Right ventricle myocardium superior (tissue), 1 donor: Measurements from ENCODE around the gene ELN. TPM values are rescaled to one million over a fixed set of nuclear protein-coding genes. Genes with fewer than 3 reads are reported as not detected.

Source experiments
- ATAC-seq: fragments of 200-7000 bp; cut with Tn5 transposase; one replicate; pipeline ENCODE4 v1.9.1; 2020; ENCODE audit warnings: mild to moderate bottlenecking; ENCODE audit not compliant: poor library complexity
- DNase-seq: peaks from one replicate; pipeline ENCODE4 v3.0.0-alpha.2; 2020
- intact Hi-C: fragments of 100-400 bp; cut with DNase I; formaldehyde crosslinking; loops from one replicate; pipeline ENCODE4 v1.11.2; 2022
- total RNA-seq: library from RNA; stranded (reverse); fragmentation: NEBNext Ultra II Directional; extraction: Animal tissue kit (Norgen Biotek cat#: 25700); gene quantifications from one replicate; pipeline ENCODE4 v1.2.1, GENCODE V29; 2021
- donor health status: DM: no; HTN: yes; CAD: no; lungs with severe emphysema.

Gene ELN
- total RNA-seq, 1 donor from 2014 or later: 33.2 TPM

DNA sequence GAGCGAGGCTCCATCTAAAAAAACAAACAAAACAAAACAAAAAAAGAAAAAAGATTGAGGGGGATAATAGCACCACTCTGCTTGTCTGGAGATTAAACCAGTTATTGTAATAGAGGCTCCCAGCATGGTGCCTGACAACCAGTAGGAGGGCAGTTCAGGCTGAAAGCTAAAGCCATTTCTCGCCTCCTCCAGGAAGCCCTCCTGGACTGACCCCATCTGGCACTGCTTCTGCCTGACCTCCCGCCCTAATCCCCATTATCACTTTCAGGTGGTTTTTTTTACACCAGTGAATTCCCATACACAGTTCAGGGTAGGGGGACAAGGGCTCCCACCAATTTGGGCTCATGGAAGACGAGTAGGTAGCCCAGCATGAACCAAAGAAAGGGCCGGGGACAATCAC lies 8.8 kb upstream of the ELN start:
- intact Hi-C loops: no loop called here
- DNase-seq (no peak), ATAC-seq (no peak)

DNA sequence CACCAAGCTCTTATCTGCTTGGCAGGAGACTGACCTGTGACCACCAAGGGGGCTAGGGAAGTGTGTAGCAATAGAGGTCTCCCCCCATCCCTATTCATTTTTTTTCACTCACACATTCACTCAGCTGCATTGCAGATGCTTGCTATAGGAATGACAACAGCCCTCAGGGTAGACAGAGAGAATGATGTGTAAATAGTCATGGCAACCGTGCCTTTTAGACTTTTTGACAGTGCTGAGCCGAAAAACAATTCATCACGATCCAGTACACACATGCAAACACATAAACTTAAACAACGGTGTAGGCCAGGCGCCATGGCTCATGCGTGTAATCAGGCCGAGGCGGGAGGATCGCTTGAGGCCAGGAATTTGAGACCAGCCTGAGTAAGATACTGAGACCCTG lies 7.6 kb upstream of the ELN start:
- no peak for DNase-seq
- intact Hi-C loops: loop anchor here (10.0 kb wide), 1 partner anchor 126 kb away; no protein-coding TSS in a partner anchor
- ATAC-seq: no peak

DNA sequence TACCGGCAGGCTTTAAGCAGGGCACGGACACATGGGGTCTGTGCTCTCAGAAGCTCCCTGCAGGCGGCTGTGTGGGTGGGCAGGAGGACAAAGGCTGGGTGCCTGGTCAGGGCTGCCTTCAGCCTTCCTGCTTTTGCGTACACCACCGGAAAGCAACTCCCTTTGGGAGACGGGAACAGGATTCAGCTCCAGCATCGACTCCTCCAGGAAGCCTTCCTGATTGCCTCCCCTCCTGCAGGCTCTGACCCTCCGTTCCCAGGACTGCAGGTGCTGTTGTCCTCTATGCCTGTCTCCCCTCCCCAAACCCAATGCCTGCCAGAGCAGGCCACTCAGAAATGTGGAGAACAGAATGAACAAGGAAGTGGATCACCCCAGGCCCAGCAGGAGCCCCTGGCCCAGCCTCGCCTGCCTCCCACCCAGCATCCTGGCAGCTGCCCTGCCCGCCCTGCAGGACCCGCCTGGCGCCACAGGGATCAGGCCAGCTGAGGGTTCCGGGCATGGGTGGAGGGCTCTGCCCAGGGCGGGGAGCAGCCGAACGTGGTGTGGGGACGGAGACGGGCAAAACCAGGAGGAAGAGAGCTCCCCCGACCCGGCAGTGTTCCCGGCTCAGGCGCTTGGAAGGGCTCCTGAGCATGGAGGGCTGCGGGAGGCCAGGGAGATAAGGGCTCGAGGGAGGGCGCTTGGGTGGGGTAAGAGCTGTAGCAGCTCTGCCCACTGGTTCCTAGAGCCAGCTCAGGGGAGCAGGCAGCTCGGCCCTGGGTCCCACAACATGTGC lies 6.2 kb upstream of the ELN start:
- intact Hi-C loops: loop anchor here (10.0 kb wide), 1 partner anchor 127 kb away; no protein-coding TSS in a partner anchor
- ATAC-seq (no peak), DNase-seq (no peak)

DNA sequence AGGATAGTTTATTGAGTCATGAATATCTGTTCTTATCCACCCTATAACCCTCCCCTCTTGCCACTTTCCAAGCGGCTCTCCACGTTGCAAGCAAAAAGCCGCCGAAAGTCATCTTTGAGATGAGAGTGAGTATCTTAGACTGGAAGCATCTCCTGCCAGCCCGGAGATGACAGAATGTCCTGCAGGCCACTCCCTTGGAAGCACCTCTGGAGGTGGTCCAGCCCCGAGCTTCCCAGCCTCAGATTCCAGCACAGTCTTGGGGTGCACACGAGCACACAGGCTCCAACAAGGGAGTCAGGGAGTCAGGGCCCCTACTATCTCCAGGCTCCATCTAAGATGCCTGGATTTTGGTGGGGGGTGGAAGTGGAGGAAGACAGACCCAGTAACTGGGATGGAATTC lies 5.5 kb upstream of the ELN start:
- DNase-seq: no peak
- intact Hi-C loops: loop anchor here (10.0 kb wide), 1 partner anchor 128 kb away; no protein-coding TSS in a partner anchor
- no peak for ATAC-seq

DNA sequence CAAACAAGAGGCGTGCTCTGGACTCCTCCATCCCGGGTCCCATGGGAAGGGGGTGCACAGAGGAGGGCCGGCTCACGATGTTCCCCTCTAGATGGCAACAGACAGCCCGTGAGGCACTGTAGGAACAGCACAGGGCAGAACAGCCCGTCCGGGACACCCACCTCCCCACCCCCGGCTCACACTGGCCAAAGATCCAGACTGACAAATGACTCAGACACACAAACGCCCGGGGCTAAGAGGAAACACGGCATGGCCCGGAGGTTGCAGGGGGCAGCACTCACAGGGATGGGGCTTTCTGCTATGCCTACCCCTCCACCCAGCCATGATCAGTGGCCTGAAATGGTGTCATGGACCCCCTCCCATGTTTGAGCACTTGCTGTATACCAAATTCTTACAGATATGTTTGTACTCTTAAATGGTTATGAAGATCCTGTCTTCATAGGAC lies 4.9 kb upstream of the ELN start:
- ATAC-seq (peak; percentile 20), DNase-seq (peak; percentile 70)
- intact Hi-C loops: loop anchor here (10.0 kb wide), 1 partner anchor 128 kb away; no protein-coding TSS in a partner anchor

DNA sequence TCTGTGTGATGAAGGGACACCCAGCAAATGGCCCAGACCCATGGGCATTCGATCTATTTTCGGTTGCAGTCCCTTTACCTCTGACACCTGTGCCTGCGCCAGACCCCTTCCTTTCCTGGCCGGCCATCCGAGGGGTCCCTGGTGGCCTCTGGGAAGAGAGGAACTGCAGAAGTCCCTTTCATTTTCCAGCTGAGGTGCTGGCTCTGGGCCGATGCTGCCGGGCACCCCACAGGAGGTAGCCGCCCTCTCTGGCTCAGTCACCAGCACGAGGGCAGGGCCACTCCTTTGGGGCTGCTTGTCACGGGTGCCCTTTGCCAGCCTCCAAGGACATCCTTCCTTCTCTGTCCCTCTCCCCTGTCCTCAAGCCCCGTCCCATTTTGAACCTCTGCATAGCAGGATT lies 4.2 kb upstream of the ELN start:
- ATAC-seq (no peak), DNase-seq (no peak)
- intact Hi-C loops: loop anchor here (10.0 kb wide), 1 partner anchor 129 kb away; no protein-coding TSS in a partner anchor

DNA sequence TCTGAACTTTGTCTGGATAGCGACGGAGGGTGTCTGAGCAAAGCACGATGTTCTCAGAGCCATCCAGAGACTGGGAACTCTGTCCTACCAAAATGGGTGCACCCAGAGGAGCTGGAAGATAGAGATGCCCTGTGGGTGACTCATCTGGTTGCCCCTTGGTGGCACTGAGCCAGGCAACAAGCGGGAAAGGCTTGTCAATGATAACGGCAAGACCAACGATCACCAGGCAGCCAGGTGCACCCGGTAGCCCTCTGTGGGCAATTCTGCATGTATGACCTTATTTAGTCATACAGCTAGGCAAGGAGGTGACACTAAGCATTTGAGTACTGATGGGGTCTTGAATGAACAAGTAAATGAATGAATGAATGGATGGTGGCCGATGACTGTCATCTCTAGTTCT lies 2.8 kb upstream of the ELN start:
- intact Hi-C loops: loop anchor here (5.0 to 10.0 kb wide), 2 partner anchors 130 to 158 kb away; no protein-coding TSS in a partner anchor
- ATAC-seq (no peak), DNase-seq (no peak)

DNA sequence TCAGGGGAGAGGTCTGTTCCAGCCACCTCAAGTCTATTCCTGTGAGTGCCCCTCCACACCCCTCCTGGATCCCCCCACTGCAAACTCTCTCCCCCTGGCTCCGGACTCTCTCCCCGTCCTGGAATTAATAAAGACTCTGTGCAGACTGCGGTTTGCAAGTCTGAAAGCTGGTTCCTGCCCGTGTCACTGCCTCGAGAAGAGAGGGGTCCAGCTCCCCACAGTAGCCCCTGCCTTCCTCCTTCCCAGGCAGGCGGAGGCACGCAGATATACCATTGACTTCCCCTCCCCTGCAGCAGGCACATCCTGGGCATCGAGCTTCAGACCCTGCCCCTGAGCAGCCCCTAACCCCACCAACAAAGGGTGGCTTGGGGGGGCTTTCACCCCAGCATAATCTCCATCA lies 2.2 kb upstream of the ELN start:
- intact Hi-C loops: loop anchor here (5.0 to 10.0 kb wide), 2 partner anchors 131 to 158 kb away; no protein-coding TSS in a partner anchor
- DNase-seq (no peak), ATAC-seq (no peak)

DNA sequence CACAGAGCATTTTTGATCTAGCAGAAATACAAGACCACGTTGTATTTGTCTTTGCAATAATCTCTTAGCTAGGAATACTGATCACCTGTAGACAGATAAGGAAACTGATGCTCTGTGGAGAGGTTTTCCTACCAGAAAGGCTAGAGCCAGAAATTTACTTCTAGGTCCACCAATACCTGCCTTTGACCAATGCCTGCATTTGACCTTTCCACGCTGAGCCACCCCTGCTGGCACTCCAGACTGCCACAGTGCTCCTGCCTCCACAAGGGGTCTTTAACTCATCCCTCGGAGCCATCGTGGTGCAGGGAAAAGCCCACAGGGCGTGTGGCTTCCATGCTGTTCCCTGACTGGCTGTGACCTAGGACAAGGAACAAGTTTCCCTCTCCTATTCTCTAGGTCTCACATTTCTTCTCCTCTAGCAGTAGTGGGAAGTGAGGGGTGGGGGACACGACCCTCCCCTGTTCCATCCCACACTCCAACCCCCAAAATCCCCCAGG lies 1.5 kb upstream of the ELN start:
- DNase-seq (no peak), ATAC-seq (no peak)
- intact Hi-C loops: loop anchor here (5.0 to 10.0 kb wide), 2 partner anchors 132 to 159 kb away; no protein-coding TSS in a partner anchor

DNA sequence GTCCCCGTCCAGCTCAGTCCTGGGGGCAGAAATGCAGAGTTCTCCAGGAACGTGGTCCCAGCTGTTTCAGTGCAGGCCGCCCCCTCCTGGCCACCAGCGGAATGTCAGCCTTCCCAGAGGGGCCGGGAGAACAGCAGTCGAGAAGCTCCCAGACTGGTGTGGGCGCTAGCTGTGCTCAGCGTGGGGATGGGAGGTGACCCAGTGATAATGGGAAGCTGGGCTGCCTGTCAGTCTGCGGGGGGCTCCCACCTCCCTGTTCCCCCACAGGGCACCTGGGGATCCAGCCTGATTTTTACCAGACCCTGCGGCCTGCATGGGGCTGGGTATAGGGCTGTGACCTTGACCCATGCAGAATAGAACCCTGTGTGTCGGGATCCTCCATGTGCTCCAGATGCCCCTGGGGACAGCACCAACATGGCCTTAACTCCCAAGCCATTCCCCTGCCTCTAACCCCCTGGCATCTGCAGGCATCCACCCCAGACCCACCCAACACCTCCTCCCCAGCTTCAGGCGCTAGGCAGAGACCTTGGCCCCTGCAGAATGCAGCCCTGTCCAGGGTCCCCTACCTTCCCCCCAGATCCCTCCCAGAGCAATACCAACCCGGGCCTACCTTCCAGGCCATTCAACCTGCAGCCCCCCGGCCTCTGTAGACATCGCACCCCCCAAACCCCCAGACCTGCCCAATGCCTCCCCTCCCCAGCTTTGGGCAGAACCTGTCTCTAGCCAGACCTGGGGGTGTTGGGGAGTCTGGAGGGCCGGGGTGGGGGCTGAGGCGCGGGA lies 880 bp upstream of the ELN start:
- intact Hi-C loops: loop anchor here (5.0 to 10.0 kb wide), 2 partner anchors 132 to 160 kb away; no protein-coding TSS in a partner anchor

DNA sequence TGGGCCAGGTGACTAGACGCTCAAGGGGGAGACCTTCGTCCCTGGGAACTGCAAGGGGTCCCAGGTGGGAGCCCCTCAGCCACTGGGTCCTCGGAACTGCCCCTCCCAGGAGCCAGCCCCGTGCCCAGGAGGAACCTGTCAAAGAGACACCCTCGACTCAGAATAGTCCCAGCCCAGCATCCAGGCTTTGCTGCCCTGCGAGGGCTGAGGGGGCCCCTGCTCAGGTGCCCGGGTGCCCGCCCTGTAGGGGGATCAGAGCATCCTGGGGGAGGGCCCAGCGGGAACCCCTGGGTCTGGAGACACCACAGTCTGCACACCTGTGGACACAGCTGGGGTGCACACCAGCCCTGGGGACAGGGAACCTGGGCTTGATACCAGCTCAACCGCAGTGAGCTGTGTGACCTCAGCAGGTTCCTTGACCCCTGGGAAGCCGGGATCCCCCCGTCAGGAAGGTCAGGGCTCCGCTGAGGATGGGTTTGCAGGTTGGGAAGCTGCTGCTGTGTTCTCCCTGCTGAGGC lies 407 bp downstream of the ELN start:
- intact Hi-C loops: loop anchor here (5.0 to 10.0 kb wide), 2 partner anchors 134 to 161 kb away; no protein-coding TSS in a partner anchor
- DNase-seq (no peak), ATAC-seq (no peak)

More for the DNA sequence above, 880 bp upstream of the ELN start:
- ATAC-seq (peak; percentile 68), DNase-seq (peak; percentile 90)

DNA sequence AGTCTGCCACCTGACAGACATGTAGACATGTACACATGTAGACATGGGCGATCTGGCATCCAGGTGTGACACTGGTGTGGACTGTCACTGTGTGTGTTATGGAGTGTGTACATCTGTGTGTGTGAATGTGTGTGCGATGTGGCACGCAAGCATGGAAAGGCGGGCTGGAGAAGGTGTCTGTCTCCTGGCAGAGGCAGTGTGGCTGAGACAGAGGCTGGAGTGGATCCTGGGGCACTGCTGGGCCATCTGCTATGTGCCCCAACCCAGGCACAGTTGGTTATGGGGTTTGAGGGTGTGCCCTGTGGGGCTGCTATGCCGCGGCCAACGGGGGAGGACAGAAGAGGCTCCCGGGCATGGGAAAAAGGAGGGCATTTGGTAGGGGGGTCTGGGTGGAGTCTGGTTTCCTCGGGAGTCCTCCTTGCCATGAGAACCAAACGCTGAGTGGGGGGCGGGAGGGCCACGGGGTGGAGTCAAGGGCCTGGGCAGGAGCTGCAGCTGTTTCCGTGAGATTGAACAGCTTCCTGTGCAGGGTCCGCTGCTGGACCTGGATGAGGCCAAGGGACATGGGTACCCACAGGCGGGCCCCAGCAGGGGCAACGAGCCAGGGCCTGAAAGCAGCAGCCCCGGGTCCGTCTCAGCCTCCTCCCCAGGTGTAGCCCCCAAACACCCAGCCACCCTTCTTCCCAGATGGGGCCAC lies 1.3 kb downstream of the ELN start:
- intact Hi-C loops: loop anchor here (5.0 to 10.0 kb wide), 2 partner anchors 134 to 162 kb away; no protein-coding TSS in a partner anchor
- DNase-seq (peak; percentile 59), ATAC-seq (no peak)

DNA sequence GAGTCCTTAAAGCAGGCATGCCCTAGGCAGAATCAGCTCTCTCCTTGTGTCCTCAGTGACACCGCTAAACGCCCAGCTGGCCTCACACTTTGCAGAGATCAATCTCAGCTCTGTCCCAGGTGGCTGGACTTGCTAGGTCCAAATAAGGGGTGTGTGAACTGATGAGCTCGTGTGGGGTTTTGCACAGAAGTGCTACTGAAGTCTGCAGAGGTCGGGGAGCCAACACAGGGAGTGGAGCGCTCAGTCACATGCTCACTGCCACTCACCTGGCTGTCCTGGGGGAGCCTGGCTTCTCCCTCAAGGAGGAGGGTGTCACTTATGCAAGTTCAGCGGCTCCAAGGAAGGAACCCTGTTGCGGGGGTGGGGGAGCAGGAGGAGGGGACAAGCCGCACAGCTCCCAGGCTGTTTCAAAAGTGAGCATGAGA lies 2.0 kb downstream of the ELN start:
- intact Hi-C loops: loop anchor here (5.0 to 10.0 kb wide), 2 partner anchors 135 to 163 kb away; no protein-coding TSS in a partner anchor

DNA sequence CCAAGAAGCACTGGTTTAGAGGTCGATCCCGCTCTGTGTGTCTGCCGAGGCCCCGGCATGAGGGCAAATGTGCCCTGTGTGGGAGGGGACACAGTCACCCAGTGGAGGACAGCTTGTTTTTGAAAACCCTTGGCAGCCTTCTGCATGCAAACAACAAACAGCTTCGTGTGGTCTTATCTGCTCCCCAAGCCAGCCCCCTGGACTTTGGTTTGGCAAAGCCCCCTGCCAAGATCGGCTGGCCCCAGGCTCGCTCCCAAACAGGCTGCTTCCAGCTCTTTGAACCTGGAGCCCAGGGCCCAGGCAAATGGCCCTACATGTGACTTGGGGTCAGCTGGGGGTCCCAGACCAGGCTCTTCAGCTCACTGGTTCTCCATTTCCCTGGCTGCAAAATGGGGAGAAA lies 2.9 kb downstream of the ELN start:
- intact Hi-C loops: no loop called here
- no peak for DNase-seq

More for the DNA sequence above, 2.0 kb downstream of the ELN start:
- DNase-seq (no peak), ATAC-seq (no peak)

DNA sequence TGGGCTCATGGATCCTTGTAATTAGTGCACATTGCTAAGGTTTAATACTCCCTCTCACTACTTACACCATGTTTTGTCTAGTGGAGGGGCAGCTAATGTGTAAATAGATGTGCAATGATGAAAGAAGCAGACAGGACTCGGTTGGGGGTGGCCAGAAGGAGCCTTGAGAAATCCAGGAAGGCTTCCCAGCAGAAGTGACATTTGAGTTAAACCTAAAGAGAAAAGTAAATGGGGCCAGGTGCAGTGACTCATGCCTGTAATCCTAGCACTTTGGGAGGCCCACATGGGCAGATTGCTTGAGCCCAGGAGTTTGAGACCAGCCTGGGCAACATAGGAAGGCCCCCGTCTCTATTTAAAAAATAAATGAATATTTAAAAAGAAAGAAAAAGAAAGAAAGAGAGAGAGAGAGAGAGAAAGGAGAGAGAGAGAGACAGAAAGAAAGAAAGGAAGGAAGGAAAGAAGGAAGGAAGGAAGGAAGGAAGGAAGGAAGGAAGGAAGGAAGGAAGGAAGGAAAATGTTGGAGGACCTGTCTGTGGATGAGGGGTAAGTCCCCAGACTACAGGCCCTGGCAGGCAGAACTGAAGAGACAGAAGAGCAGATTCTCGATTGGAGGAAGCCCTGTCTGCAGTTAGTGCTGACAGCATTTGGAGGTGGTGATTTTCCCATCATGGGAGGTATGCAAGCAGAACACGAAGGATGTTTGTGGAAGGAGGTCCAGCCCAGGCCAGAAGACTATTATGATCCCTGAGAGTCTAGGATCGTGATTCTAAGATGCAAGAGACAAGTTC lies 3.6 kb downstream of the ELN start:
- intact Hi-C loops: no loop called here
- no peak for ATAC-seq
- no peak for DNase-seq

More for the DNA sequence above, 2.9 kb downstream of the ELN start:
- no peak for ATAC-seq

DNA sequence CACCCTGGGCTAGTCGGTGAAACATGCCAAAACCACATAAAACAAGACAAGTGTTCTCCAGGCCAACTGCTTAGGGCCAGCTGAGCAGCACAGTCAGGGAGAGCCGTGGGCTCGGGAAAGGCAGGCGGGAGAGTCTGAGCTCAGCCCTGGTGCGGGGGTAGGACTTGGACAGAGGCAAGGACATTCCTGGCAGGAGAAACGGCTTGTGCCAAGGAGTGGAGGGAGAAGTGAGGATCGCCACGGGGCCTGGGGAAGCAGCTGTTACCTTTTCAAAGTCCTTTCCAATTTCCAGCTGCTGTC lies 4.2 kb downstream of the ELN start:
- intact Hi-C loops: no loop called here
- ATAC-seq: peak; percentile 8
- peak; percentile 73 for DNase-seq

DNA sequence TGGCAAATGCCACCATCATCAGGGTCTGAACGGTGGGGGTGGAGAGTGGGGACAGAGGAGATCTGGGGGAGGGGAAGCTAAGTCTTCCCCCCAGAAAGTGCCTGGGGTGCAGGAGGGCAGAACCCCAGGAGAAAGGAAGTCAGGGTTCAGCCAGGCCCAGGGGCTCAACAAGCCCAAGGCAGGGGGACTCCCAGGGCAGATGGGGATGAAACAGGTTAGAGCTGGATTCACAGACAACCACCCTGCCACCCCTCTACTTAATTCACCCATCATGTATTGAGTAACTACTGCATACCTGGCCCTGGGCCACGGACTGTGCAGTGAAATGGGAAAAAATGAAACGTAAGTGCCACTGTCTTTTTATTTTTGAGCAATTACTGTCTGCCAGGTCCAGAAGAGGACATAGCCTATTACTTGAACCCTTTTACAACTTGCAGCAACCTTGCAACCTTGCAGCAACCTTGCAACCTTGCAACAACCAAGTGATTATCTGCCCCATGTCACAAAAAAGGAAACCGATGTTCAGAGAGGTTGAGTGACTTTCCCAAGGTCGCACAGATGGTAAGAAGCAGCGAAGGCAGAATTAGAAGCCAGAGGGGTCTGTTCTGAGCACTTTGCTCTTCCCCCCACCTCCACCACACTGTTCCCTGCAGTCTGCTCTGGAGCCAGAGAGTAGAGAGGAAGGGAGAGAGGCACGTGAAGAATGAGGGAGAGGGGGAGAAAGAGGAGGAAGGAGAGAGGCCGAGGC lies 4.8 kb downstream of the ELN start:
- ATAC-seq (no peak), DNase-seq (no peak)
- intact Hi-C loops: no loop called here
